HG03469 (cell line): ENCODE results near the gene CDK19.
A peak's percentile ranks its signal among the peaks of the same experiment; 100 is the strongest.
"Not testable (repeated sequence)": the region's sequence is repeated elsewhere in the genome, so short reads cannot be mapped to it uniquely, and the experiment has no call there.

Source experiments
- ATAC-seq: cut with Tn5 transposase; IDR thresholded peaks from one replicate; pipeline ENCODE4 v1.9.1; 2021; ENCODE audit warnings: mild to moderate bottlenecking, moderate library complexity, moderate number of reproducible peaks; ENCODE audit not compliant: unreplicated experiment

CDK19 gene

GRCh38 chr6:110814102-110815014, 911 bp downstream of the CDK19 start:
- ATAC-seq: no peak

GRCh38 chr6:110813338-110814101, 1.7 kb downstream of the CDK19 start:
- no peak for ATAC-seq

- no peak for ATAC-seq
These were observed 2.5 kb downstream of the CDK19 start for GRCh38 chr6:110812719-110813118.

- ATAC-seq: peak; percentile 28
These were observed 4.2 kb downstream of the CDK19 start for GRCh38 chr6:110810896-110811586.

GRCh38 chr6:110809792-110810191, 5.5 kb downstream of the CDK19 start:
- no peak for ATAC-seq

- ATAC-seq: not testable (repeated sequence)
These were observed 13.1 kb downstream of the CDK19 start for GRCh38 chr6:110802175-110802574.

- ATAC-seq: no peak
These were observed 14.5 kb downstream of the CDK19 start for GRCh38 chr6:110800839-110801196.

GRCh38 chr6:110800196-110800838, 15.0 kb downstream of the CDK19 start:
- ATAC-seq: no peak

- ATAC-seq: no peak
These were observed 15.6 kb downstream of the CDK19 start for GRCh38 chr6:110799655-110800054.

- ATAC-seq: no peak
These were observed 16.1 kb downstream of the CDK19 start for GRCh38 chr6:110799189-110799588.

- no peak for ATAC-seq
These were observed 20.0 kb downstream of the CDK19 start for GRCh38 chr6:110795271-110795670.

GRCh38 chr6:110786696-110787095, 28.6 kb downstream of the CDK19 start:
- no peak for ATAC-seq

- ATAC-seq: no peak
These were observed 29.0 kb downstream of the CDK19 start for GRCh38 chr6:110786271-110786670.

- peak; percentile 9 for ATAC-seq
These were observed 30.7 kb downstream of the CDK19 start for GRCh38 chr6:110784610-110784979.

GRCh38 chr6:110781522-110782214, 33.6 kb downstream of the CDK19 start:
- no peak for ATAC-seq

- ATAC-seq: no peak
These were observed 36.9 kb downstream of the CDK19 start for GRCh38 chr6:110778333-110778732.

GRCh38 chr6:110777636-110778035, 37.6 kb downstream of the CDK19 start:
- no peak for ATAC-seq

GRCh38 chr6:110776413-110776812, 38.9 kb downstream of the CDK19 start:
- ATAC-seq: no peak

- ATAC-seq: no peak
These were observed 45.3 kb downstream of the CDK19 start for GRCh38 chr6:110769923-110770322.

GRCh38 chr6:110768057-110768456, 47.2 kb downstream of the CDK19 start:
- ATAC-seq: no peak
